GM04504 (cell line): ENCODE measurements around the gene S100A8.
"Not testable (repeated sequence)": the region's sequence is repeated elsewhere in the genome, so short reads cannot be mapped to it uniquely, and the experiment has no call there.

Experiments used
- DNase-seq: peaks from one replicate; pipeline ENCODE4 v3.0.0-alpha.2; 2012; ENCODE audit warnings: low read depth

Gene S100A8

DNA sequence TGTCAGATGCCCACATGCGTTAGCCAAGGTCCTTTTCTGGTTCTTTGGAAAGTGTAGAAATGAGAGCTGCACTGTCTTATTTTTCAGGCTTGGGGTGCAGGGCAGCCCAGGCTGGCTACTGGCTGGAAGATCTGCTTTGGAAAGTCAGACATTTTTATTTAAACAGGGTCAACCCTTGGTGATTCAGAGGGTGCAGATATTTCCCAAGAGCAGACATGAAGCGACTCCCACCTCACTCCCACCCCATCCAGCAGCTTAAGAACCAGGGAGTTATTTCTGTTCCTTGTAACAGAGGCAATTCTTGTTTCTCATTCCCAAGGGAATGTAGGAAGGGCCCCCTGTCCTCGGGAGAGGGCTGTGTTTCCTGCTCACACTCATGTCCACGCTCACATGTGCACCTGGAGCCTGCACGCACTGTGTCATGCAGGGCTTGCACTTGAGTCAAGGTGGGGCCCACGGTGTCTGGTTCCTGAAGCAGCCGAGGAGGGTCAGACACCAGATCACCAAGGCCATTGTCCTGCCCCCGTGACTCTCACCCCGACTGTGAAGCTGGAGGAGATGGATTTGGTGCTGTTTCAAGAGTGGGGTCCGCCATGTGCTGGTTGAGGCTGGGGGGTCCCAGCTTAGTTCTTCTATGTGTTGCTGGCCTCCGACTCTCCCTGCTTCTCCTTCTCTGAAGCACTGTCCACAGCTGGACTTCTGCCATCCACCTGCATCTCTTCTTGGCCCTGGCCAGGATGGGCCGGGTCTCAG is 26.4 kb upstream of the S100A8 start:
- DNase-seq: no peak

DNA sequence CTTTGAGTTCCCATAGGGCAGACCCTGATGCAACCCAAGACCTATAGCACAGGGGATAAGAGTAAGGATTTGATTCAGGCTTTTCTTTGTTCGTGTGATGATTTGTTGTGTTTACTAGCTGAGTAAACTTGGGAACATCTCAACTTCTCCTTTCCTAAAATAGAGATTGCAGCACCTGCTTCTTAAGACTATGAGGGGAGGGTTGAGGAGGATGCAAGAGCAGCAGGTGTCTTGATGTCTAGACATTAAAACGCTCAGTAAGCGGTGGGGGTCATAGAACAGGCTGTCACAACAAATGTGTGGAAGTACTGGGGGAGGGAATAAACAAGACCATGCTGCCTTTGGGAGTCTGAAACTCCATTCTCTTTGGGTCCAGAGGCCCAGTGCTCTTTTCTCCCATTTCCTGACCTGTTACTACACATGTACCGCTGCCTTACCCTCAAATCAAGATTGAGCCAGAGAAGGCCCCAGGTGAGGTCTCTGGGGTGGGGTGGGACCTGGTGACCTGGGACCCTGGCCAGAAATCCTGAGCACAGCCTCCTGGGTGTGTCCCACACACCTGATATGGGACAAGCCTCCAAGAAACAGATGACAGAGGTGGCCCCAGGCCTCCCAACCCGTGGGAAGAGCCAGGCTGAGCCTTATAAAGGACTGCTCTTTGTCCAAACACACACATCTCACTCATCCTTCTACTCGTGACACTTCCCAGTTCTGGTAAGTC is 25.1 kb upstream of the S100A8 start, which contains the start of gene S100A7A:
TSS of gene S100A7A (plus strand) at position 671 of the 721 bp plus-strand sequence. CDS start 1,563 bp downstream, outside the sequence.
- no peak for DNase-seq

DNA sequence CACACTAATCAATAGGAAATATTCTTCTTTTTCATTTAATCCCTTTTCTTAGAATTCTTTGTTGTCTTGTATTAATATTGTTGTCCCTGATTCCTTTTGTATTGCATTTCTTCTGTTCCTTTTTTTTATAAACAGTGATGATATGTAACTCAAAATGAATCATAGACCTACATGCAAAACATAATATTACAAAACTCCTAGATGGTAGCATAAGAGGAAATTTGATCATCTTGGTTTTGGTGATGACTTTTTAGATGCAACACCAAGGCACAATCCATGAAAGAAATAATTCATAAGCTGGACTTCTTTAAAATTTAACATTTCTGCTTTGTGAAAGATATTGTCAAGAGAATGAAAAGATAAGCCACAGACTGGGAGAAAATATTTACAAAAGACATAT is 23.1 kb upstream of the S100A8 start:
- not testable (repeated sequence) for DNase-seq

DNA sequence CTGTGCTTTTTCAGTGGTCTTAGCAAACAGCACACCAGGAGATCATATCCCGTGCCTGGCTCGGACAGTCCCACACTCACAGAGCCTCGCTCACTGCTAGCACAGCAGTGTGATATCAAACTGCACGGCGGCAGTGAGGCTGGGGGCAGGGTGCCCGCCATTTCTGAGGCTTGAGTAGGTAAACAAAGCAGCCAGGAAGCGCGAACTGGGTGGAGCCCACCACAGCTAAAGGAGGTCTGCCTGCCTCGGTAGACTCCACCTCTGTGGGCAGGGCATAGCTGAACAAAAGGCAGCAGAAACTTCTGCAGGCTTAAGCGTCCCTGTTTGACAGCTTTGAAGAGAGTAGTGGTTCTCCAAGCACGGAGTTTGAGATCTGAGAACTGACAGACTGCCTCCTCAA is 16.4 kb upstream of the S100A8 start:
- DNase-seq: not testable (repeated sequence)

DNA sequence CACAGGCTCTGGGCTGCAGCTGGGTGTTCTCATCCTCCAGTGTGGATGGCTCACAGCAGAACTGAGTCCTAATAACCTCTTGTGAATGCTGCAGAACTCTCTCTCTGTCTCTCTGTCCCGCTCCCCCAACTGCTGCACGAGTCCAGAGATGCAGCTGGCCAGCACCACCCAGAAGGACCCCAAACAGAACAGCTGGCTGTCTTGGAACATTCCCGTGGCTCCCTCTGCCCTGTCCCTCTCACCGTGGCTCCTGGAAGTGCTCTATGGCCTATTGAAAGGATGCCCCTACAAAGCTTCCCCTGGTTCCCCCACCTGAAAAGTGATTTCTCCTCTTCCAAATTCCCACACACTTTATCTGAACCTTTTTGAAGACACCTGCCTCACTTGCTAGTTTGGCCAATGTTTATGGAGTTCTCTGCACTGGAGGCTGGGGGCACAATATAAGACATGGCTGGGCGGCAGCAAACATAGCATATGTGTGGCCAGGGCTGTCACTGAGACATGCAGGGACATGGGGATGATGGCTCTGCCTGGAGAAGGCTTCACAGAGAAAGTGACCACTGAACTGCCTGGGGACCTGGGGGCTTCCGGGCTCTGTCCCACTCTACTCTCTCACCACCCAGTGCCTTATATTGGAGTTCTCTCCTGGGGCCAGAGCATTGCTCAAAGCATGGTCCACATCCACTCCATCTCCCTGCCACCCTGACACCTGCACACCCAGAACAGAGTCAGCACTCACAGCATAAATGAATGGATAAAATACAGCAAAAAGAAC is 15.1 kb upstream of the S100A8 start:
- DNase-seq: not testable (repeated sequence)

DNA sequence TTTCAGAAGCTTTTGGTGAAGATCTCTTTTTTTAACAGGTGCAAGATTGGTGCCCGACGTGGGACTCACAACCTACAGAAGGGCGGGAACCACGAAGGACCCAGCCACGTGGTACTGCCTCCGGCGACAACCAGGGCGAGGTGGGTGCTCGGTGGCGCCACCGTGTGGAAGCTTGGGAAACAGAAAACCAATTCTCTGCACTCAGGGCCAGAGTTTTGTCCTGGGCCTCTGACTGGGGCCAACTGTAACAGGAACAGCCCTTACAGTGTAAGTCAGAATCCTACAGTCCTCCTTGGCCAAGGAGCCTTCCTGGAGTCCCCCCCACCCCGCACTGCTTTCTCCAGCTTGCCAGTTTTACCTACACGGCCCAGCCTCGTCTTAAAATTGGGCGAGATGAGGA is 13.9 kb upstream of the S100A8 start:
- DNase-seq: no peak

DNA sequence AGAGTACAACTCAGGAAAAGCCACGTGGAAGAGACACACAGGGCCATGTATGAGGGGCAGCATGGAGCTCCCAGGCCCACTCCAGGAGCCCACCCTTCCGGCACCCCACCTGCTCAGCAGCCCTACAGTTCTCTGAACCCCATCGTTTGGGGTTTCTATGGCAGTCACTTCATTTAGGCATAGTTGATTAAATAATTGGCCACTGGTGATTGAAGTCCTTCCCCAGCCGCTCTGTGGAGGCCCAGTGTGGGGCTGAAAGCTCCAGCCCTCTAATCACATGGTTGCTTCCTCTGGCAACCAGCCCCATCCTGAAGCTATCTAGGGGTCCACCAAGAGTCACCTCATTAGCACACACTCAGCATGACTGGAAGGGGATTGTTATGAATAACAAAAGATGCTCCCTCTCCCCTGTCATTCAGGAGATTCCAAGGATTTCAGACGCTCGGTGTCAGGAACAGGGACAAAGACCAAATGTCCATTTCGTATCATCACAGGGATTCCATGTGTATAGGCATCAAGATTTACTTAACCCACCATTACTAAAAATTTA is 13.3 kb upstream of the S100A8 start:
- DNase-seq: no peak

DNA sequence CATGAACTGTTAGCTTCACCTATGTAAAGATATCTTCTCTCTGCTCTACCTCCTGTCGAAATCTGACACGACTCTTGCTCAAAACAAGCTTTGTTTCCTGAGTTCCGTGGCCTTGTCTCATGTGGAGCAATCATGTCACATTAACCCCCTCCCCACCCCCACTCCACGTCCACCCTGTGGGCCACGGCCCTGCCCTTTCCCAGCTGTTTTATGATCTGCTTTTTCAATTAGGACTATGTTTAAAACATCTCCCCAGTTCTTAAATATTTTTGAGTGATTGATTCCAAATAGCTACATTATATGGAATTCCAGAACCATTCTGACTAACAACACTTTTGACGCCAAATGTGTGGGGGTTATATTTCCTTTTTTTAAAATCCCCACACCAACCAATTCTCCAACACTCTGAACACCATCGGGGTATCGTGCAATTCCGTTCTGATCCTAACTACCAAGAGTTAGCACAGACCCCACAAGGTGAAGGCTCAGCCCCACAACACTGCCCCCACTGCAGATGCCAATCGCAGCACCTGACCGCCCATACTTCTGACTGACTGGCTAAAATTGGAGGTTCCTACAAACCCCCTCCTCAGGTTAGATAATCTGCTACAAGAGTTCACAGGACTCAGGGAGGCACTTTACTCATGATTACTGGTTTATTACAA is 12.7 kb upstream of the S100A8 start:
- DNase-seq: no peak

DNA sequence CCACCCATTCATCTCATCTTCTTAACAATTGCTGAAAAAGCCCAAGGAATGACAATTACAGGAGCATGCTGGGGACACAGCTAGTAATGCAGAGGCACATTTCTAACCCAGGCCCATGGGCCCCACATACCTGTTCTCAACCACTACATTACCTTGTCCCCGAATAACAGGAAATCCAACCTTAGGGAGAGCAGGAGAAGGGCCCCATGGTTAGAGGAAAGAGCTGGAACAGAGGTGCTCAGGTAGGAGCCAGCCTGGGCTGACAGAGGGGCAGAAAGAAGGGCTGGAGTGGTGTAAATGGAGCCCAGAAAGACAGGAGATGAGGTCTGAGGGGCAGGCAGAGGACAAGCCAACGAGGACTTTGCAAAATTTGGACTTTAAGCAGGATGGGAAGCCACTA is 11.4 kb upstream of the S100A8 start:
- no peak for DNase-seq

DNA sequence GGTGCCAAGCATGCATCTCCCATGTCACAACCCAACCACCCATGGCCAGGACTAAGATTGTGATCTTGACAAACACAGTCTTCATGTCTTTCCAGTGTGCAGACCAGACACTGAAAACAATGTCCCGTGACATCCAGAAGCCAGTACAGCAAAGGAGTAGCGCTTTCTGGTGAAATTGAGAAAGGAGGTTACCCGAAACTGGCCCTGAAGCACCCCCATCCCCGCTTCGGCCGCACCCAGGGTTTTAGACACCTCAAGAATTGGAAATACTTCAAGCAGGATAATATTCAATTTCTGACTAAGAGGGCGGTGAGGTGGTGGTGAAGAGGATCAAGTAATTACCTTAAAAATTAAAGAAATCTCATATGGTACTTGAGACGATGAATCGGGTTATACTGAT is 10.6 kb upstream of the S100A8 start:
- no peak for DNase-seq

DNA sequence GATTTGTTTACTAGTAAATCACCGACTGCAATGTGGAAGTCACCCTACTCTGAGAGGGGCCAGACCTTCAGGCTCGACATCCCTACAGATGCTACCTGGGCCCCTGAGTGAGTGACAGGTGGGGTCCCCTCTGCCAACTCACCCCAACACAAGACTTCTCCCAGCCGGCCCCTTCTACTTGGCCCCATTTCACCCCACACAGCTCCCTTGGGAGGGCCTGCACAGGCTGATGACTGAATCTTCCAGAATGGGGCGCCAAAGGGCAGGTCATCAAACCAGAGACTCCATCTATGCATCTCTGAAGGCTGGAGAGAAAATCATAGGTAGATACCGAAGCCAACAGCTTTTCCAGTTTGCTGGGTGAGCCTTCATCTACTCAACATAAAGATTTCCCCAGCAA is 9.4 kb upstream of the S100A8 start:
- DNase-seq: no peak

DNA sequence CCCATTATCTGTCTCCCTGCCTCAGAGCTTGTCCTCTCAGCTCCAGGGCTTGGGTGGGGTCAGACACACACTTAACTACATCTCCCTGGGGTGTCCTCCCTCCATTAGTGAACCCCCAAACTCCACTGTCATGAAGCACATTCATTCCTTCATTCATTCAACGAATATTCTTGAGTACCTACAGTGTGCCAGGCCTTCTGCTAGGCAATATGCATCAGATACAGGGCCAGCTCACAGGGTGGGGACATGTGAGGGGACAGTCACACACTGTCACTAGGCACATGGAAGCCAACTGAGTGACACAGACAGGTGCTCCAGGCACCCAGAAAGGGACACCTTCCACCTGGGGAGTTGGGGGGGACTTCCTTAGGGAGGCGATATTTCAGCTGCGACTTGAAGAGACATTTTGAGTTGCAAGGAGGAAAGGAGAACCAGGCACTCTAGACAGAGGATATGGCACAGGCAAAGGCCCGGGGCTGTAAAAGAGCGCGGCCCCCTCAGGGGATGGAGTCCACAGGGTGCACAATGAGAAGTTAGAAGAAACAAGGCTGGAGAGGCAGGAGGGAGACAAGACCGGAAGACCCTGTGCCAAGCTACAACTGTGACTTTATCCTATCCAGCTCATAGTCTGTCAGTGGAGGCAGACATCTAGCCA is 8.7 kb upstream of the S100A8 start:
- DNase-seq: no peak

DNA sequence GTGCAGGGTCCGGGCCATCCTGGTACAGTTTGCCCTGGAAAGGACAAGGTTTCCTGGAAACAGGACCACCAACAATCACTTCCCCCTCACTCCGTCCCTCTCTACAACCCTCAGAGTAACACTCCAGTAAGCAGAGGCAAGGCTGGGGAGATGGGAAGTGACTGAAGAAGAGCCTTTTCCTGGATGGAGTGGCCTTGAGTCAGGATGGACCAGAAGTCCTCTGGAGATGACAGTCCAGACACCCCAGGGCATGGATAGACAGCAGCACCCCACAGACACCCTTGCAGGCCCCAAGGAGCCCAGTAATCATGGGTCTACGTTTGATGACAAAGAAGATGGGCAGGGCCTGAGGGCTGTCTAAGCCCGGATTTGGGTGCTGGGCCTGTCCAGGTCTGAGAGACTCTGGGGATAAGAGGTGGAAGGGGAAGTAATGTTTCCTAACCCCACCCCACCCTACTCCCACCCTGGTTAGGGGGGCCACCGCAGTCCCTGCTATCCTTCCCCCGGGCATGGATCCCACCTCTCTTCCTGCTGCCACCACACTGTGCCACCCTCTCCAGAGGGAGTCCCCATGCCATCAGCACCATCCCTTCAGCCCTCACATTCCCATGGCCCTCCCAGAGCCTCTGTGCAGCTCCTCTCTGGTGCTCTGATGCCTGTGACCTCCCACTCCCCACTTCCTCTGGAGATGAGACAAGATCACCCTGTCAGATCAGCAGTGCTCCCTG is 7.2 kb upstream of the S100A8 start:
- DNase-seq: no peak

DNA sequence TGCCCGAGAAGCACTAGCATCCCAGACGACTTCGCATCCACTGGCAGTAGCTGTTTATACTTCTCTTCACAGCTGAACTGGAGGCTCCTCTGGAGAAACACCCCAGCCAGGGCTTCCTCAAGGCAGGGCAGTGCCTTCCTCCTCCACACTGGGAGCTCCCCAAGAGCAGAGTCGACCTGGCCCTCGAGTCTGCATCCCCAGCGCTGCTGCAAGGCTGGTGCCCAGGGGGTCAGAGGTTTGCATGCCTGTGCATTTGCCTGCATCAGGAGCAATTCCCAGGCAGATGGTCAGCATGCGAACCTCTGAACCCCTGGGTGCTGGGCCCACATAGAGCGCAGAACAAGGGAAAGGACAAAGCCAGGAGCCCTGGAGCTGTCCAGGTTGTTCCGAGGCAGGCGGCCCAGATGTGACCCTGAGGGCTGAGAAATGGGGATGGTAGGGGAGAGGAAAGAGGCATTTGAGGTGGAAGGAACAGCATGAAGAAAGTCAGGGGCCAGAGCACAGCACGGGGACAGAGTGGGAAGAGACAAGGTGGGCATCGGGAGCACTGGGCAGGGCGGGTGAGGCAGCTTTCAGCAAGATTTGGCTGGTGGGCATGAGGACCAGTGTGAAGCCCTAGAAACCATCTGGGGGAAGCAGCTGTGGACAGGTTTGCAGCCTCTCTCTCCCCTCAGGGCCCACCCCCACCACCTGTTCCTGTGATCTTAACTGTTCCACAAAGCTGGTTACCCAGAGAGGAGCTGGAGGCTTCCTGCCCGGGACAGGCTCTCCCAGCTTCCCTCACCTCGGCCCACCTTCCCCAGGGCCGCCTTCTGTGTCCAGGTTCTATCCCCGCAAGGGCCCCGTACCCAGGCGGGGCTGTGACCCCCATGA is 6.4 kb upstream of the S100A8 start:
- DNase-seq: no peak

DNA sequence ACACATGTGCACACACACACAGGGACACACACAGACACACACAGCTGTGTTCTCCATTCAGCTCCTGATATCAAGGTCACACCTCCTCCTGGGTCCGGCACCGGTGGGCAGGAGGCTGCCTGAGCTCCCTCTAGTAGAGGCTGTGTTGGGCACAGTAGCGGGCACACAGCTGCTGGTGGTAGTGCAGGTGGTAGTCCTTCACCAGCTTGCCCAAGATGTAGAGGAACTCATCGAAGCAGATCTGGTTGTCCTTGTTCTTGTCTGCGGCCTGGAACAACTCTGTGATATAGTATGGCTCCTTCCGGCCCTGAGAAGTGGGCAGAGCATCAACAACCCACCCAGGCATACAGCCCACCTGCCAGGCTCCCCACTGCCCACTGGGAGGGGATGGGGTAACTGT is 5.6 kb upstream of the S100A8 start:
- no peak for DNase-seq

DNA sequence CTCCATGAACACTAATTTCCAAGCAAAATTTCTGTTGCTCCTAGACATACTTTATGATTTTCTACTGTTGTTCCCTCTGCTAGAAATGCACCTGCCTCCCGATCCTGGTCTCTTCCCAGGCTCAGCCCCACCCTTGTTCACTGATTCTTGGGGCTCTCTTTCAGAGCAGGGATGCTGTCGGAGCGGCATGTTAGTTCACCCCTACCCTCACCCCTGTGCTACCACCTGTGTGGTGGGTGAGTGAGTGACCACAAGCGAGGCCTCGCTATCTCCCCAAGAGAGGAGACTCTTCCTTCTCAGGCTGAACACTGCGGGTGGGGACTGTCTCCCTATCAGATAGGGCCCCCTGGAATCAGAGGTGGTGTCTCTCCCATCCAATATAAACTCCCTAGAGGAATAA is 4.9 kb upstream of the S100A8 start:
- DNase-seq: no peak

DNA sequence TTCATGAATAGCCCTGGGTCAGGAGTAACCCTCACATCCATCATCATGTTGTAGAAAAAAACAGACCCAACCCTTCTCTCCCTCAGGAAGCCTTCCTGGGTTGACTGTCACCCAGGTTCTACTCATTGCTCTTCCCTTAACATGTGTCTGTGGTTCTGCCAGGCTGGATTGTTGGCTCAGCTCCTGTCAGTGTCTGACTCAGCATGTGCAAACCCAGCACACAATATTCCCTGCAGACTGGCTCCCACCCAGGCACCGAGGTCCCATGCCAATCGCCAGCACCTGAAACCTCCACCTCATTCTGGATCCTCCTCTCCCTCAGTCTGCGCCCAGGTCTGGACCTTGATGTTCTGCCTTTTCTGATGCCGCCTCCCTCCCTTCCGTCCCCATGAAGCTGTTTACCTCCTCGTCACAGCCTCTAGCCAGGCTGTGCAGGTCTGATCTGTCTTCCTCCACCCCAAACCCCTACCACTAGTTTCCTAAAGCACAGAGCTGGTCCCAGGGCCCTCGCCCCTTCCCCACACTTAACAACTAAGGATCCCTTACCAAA is 4.3 kb upstream of the S100A8 start:
- no peak for DNase-seq

DNA sequence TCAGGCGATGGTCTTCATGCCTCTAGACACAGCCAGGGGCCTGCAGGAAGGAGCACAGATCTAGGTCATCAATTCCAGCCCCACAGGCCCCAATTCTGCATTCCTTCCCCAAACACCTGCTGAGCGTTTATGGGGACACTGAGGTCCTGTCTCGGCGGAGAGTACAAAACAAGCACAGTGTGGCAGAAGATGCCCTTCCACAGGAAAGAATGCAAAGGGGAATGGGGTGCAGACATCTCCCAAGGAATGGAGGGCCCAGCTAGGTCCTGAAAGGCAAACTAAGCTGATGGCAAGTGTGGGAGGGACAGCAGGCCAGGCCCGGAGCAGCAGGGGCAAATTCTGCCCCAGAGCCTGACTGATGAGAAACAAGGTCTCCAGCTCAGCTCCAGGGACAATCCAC is 3.5 kb upstream of the S100A8 start:
- no peak for DNase-seq

DNA sequence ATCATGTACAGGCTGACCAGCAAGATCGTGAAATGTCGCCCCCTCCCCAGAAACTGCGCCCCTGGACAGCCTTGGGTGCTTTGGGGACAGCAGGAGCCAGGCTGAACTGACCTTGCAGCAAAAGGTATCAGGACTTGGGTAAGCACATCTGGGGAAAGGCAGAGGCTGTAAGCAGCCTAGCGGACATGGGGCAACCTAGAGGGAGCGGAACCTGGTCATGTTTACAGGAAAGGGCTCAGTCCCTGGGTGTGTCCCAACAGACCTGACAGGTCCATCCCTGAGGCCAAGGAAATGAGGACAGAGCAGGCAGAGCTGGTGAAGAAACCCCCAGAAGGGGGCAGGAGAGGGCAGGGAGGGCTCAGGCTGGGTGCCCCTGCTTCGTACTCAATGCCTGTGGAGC is 3.1 kb upstream of the S100A8 start:
- DNase-seq: no peak

DNA sequence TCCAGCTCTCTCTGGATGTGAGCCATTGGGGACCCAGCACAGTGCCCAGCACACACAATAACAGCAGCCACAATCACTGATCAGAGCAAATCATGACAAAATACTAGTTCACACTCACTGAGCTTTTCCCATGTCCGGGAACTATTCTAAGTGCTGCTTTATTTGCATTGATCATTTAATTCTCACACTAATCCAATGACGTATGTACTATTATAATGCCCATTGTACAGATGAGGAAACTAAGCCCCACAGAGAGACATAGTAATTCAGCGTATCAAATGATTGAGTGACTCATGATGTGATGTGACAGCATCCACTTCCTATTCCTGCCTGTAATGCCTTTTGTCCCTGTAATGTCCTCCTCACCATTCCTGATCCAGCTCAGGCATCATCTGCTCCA is 1.9 kb upstream of the S100A8 start:
- DNase-seq: no peak
